Esophagus muscularis mucosa (tissue), 4 donors: ENCODE data around the gene OSBPL9. TPM values are rescaled to one million over a fixed set of nuclear protein-coding genes. Genes with fewer than 3 reads are reported as not detected.

Source experiments
- DNase-seq: peaks from one replicate; pipeline ENCODE4 v3.0.0-alpha.2; 2017; ENCODE audit errors: extremely low spot score
- H3K27ac ChIP-seq, 4 donors: fragments of 200-600 bp; sonication (generic); replicated peaks in 1 of 4; 1 replicate in 3 of 4; 2 replicates in 1 of 4; pipeline ENCODE4 v1.5.1; 2016 to 2019; ENCODE audit warnings: mild to moderate bottlenecking in 1 of 4
- H3K27me3 ChIP-seq, 4 donors: fragments of 200-600 bp; sonication (generic); one replicate each; pipeline versions ENCODE4 v1.5.1 to v1.6.0; 2016 to 2019
- H3K36me3 ChIP-seq, 4 donors: fragments of 200-600 bp; sonication (generic); one replicate each; pipeline ENCODE4 v1.5.1; 2016 to 2019
- H3K4me1 ChIP-seq, 4 donors: fragments of 200-600 bp; sonication (generic); one replicate each; pipeline ENCODE4 v1.5.1; 2016 to 2019
- H3K4me3 ChIP-seq, 4 donors: fragments of 200-600 bp; sonication (generic); 1 replicate in 2 of 4; 2 replicates in 2 of 4; pipeline ENCODE4 v1.5.1; 2016 to 2019; ENCODE audit warnings: mild to moderate bottlenecking in 4 of 4, moderate library complexity in 1 of 4
- H3K9me3 ChIP-seq, 4 donors: fragments of 200-600 bp; sonication (generic); 1 replicate in 3 of 4; 2 replicates in 1 of 4; pipeline ENCODE4 v1.5.1; 2016 to 2019
- EP300 ChIP-seq: sonication (generic); formaldehyde crosslinking; IDR thresholded peaks from one replicate; pipeline ENCODE4 v1.6.1; 2017; ENCODE audit warnings: antibody characterized with exemption
- POLR2A ChIP-seq: fragments of 450-650 bp; IDR thresholded peaks from one replicate; pipeline ENCODE4 v1.6.1; 2017; ENCODE audit warnings: antibody characterized with exemption, moderate library complexity, mild to moderate bottlenecking, low read depth
- POLR2AphosphoS5 ChIP-seq, 2 donors: sonication (generic); formaldehyde crosslinking; IDR thresholded peaks; one replicate each; pipeline ENCODE4 v1.6.1; 2017; ENCODE audit warnings: antibody characterized with exemption in 2 of 2
- WGBS: methylation state at CpG from one replicate; pipeline ENCODE4 v1.1.5; 2018; 5-methylcytosine and 5-hydroxymethylcytosine counted together
- intact Hi-C: fragments of 100-400 bp; cut with DNase I; formaldehyde crosslinking; loops from one replicate; pipeline ENCODE4 v1.15.1; 2023
- total RNA-seq, 4 donors: library from RNA; depleted of rRNA; stranded (reverse); fragments of >200 nt; gene quantifications; one replicate each; pipeline versions ENCODE4 v1.1.0 to v1.2.1, GENCODE V29; 2016
- TF ChIP-seq, protein P1 (sequence below), 3 experiments: fragments of 200-600 bp in 2 of 3; fragments of 450-650 bp in 1 of 3; sonication (generic) in 2 of 3; IDR thresholded peaks; one replicate each; pipeline ENCODE4 v1.5.1; 2017 to 2019; ENCODE audit warnings: antibody characterized with exemption in 3 of 3, mild to moderate bottlenecking in 2 of 3, moderate library complexity in 1 of 3

OSBPL9 gene
- total RNA-seq, 4 donors from 2014 or later, result 66.8 to 84.5 (median 75.9) TPM

DNA sequence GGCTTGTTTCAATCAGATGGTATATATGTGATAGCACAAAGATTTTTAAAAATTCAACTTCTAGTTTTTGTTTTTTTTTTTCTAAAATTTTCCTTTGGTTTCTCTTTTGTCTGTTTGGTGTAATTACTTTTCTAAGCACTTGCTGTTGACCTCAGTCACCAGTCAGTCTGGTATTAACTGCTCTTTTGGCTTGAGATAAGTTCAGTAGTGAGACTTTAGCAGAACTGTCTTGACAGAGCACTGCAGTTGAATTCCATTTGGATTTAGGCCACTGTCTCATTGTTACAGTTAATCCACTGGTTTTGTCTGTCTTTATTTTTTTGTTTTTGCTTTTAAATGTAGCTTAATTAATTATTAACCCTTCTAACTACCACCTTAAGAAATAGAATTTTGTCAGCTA lies 36.2 kb downstream of the OSBPL9 start:
- intact Hi-C loops, result no loop called here
- Histone ChIP-seq H3K4me3 (no peak overlapping the region), H3K27me3 (no peaks in the 10 kb centered on the region), H3K4me1 (peaks cover 43 to 71% (median 57%) of the 10 kb centered on the region in 4 donors), H3K27ac (peak overlapping the region in 1 of 4 donors; percentile 4), H3K36me3 (peaks cover 0 to 16% (median 7%) of the 10 kb centered on the region in 4 donors), H3K9me3 (no peaks in the 10 kb centered on the region)
- DNase-seq, result peak; percentile 21
- TF ChIP-seq EP300 (no peak), POLR2A (no peak), POLR2AphosphoS5 (IDR thresholded peaks at IDR 0.05) (no peak)
- TF ChIP-seq, protein P1, sequence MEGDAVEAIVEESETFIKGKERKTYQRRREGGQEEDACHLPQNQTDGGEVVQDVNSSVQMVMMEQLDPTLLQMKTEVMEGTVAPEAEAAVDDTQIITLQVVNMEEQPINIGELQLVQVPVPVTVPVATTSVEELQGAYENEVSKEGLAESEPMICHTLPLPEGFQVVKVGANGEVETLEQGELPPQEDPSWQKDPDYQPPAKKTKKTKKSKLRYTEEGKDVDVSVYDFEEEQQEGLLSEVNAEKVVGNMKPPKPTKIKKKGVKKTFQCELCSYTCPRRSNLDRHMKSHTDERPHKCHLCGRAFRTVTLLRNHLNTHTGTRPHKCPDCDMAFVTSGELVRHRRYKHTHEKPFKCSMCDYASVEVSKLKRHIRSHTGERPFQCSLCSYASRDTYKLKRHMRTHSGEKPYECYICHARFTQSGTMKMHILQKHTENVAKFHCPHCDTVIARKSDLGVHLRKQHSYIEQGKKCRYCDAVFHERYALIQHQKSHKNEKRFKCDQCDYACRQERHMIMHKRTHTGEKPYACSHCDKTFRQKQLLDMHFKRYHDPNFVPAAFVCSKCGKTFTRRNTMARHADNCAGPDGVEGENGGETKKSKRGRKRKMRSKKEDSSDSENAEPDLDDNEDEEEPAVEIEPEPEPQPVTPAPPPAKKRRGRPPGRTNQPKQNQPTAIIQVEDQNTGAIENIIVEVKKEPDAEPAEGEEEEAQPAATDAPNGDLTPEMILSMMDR (IDR thresholded peaks at IDR 0.05), result no peak

DNA sequence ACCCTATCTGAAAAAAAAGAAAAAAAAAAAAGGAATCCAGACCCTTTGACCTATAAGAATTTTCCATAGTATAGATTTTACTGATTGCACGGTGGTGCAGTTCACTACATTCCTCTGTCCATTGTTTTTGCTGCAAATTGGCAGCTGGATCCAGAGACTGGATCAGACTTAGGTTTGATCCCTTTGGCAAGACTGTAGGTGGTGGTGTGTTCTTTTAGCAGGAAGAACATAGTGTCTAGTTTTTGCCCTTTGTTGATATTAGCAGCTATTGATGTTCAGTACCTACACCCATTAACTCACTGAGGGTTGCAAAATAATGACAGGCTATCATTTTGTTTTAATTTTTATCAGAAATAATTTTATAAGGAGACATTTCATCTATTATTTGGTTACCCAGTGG lies 37.1 kb downstream of the OSBPL9 start:
- TF ChIP-seq POLR2A, result no peak
- TF ChIP-seq, protein P1 (IDR thresholded peaks at IDR 0.05), result no peak
- no peak for TF ChIP-seq POLR2AphosphoS5 (IDR thresholded peaks at IDR 0.05)
- TF ChIP-seq EP300, result no peak
- H3K4me3 ChIP-seq, result no peak overlapping the region
- H3K36me3 ChIP-seq, result peaks cover 0 to 16% (median 7%) of the 10 kb centered on the region in 4 donors
- H3K27ac ChIP-seq, result peak overlapping the region in 1 of 4 donors; percentile 4
- DNase-seq, result peak; percentile 2
- H3K27me3 ChIP-seq, result no peaks in the 10 kb centered on the region
- H3K9me3 ChIP-seq, result no peaks in the 10 kb centered on the region
- intact Hi-C loops, result no loop called here
- peaks cover 34 to 66% (median 49%) of the 10 kb centered on the region in 4 donors for H3K4me1 ChIP-seq
- WGBS, result 68% methylated on average over 1 of the region's 1 CpG

DNA sequence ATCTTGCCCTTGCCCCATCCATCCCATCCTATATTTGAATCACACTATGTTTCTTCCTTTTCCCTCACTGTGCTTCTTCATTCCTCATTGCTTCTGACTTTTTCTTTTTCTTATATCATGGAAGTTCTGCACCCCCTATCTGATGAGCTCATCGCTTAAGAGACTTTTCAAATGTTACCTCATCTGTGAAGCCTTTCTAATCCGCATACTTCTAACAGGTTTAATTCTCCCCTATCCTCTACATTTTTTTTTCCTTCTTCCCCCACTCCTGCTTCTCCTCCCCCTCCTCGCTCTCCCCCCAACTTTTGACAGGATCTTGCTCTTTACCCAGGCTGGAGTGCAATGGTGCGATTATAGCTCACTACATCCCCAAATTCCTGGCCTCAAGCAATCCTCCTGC lies 39.5 kb downstream of the OSBPL9 start:
- no peaks in the 10 kb centered on the region for H3K9me3 ChIP-seq
- peaks cover 35 to 63% (median 45%) of the 10 kb centered on the region in 4 donors for H3K4me1 ChIP-seq
- H3K4me3 ChIP-seq, result no peak overlapping the region
- DNase-seq, result peak; percentile 3
- H3K36me3 ChIP-seq, result peaks cover 0 to 16% (median 7%) of the 10 kb centered on the region in 4 donors
- WGBS, result 96% methylated on average over 4 of the region's 4 CpGs
- no peaks in the 10 kb centered on the region for H3K27me3 ChIP-seq
- H3K27ac ChIP-seq, result no peak overlapping the region
- no peak for TF ChIP-seq EP300
- TF ChIP-seq POLR2A, result no peak
- TF ChIP-seq POLR2AphosphoS5 (IDR thresholded peaks at IDR 0.05), result no peak
- intact Hi-C loops, result no loop called here

DNA sequence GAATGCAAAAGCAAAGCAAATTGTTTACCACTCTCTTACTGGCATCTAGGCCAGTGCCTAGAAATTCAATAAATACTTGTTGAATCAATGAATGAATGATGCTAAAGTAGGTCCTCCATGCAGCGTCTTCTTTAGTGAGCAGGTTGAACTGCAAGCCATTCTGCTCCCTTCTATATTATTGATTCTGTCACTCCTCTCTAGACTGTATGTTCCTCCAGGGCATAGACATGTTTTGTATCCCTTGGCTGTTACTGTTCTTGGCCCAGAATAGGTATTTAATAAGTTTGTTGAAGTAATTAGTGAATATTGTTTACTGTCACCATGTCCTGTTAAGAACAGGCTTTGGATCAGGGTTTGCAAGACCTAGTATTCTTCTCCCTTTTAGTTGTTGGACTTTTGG lies 43.7 kb downstream of the OSBPL9 start:
- H3K9me3 ChIP-seq, result no peaks in the 10 kb centered on the region
- H3K27ac ChIP-seq, result peak overlapping the region in 3 of 4 donors; percentile 33 to 53 (median 36)
- intact Hi-C loops, result no loop called here
- H3K4me3 ChIP-seq, result no peak overlapping the region
- H3K36me3 ChIP-seq, result peaks cover 0 to 5% (median 1%) of the 10 kb centered on the region in 4 donors
- no peaks in the 10 kb centered on the region for H3K27me3 ChIP-seq
- 79% methylated on average over 1 of the region's 1 CpG for WGBS
- TF ChIP-seq EP300, result no peak
- TF ChIP-seq POLR2AphosphoS5 (IDR thresholded peaks at IDR 0.05), result no peak
- TF ChIP-seq POLR2A, result no peak
- TF ChIP-seq, protein P1 (IDR thresholded peaks at IDR 0.05), result no peak
- H3K4me1 ChIP-seq, result peaks cover 30 to 47% (median 36%) of the 10 kb centered on the region in 4 donors
- no peak for DNase-seq

DNA sequence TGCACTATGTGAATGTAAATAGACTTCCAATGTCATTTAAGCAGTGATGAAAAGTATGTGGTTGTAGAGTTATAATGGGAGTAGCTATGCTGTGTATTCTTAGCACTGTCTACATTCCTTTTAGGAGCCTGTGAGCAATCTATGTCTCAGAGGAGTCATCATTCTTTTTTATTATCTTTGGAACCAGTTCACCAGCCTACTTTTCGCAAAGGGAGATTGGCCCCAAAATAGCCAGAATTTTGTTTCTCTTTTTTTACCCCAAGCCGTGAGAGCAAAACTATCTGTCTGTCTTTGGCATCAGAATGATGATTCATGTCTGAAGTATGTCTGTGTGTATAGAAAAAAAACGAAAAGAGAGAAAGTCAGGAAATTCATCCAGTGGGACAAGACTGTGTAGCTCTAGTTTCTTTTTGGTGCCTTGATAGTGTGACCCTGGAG lies 44.2 kb downstream of the OSBPL9 start:
- H3K4me1 ChIP-seq, result peaks cover 35 to 52% (median 41%) of the 10 kb centered on the region in 4 donors

DNA sequence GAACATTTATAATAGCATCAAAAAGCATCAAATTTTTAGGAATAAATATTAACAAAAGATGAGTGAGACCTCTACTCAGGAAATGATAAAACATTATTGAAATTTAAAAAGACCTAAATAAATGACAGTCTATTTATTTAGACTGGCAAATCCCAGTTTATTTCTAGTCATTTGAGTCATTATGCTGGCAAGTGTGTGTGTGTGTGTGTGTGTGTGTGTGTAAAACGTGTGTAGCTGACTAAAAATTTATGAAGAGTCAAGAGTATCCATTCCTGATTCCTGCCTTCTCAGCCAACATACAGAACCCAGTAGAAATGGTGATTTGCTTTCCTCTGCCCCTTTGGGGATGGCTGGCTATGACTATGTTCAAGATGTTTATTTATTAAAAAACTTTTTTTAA lies 46.2 kb downstream of the OSBPL9 start:
- intact Hi-C loops, result no loop called here
- TF ChIP-seq POLR2AphosphoS5 (IDR thresholded peaks at IDR 0.05) (no peak), EP300 (no peak), POLR2A (no peak)
- TF ChIP-seq, protein P1 (IDR thresholded peaks at IDR 0.05), result no peak
- no peak overlapping the region for H3K27ac ChIP-seq
- no peaks in the 10 kb centered on the region for H3K36me3 ChIP-seq
- DNase-seq, result no peak
- H3K27me3 ChIP-seq, result no peaks in the 10 kb centered on the region
- WGBS, result 45% methylated on average over 1 of the region's 1 CpG
- H3K4me3 ChIP-seq, result no peak overlapping the region
- H3K4me1 ChIP-seq, result peaks cover 45 to 64% (median 48%) of the 10 kb centered on the region in 4 donors
- H3K9me3 ChIP-seq, result no peaks in the 10 kb centered on the region

More for the DNA sequence above, 44.2 kb downstream of the OSBPL9 start:
- intact Hi-C loops, result no loop called here
- WGBS, result 23% methylated on average over 3 of the region's 3 CpGs
- Histone ChIP-seq H3K27me3 (no peaks in the 10 kb centered on the region), H3K27ac (peak overlapping the region; percentile 18 to 53 (median 34)), H3K36me3 (no peaks in the 10 kb centered on the region), H3K4me3 (no peak overlapping the region), H3K9me3 (no peaks in the 10 kb centered on the region)
- TF ChIP-seq POLR2AphosphoS5 (IDR thresholded peaks at IDR 0.05) (peak in 1 of 2 donors; percentile 59), POLR2A (no peak), EP300 (no peak)
- no peak for DNase-seq
